ENCODE data around the gene FAM240A.
"Not testable (repeated sequence)": the region's sequence is repeated elsewhere in the genome, so short reads cannot be mapped to it uniquely, and the experiment has no call there.

The FAM240A gene

DNA sequence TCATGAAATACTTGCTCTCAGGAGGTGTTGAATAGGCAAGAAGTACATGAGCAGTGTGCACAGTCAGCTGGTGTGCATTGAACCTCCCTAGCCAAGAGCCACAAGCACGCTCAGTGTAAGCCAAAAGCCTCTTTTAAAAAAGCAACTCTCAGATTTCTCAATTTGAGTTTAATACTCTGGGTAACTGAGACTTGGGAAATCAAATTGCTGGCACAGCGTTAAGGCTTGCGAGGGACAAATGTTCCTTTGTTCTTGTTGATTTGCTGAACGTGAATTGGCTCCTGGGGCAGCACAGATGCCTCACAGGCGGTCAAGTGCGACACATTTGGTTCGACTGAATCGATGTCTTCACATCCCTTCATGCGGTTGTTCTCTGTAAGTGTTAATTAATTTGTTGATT is at the start of gene FAM240A:
Gene FAM240A, plus strand, starts transcription at position 202 of the 400 bp plus-strand sequence. Its CDS starts 159 bp downstream, at position 361.
- no peak for DNase-seq

DNA sequence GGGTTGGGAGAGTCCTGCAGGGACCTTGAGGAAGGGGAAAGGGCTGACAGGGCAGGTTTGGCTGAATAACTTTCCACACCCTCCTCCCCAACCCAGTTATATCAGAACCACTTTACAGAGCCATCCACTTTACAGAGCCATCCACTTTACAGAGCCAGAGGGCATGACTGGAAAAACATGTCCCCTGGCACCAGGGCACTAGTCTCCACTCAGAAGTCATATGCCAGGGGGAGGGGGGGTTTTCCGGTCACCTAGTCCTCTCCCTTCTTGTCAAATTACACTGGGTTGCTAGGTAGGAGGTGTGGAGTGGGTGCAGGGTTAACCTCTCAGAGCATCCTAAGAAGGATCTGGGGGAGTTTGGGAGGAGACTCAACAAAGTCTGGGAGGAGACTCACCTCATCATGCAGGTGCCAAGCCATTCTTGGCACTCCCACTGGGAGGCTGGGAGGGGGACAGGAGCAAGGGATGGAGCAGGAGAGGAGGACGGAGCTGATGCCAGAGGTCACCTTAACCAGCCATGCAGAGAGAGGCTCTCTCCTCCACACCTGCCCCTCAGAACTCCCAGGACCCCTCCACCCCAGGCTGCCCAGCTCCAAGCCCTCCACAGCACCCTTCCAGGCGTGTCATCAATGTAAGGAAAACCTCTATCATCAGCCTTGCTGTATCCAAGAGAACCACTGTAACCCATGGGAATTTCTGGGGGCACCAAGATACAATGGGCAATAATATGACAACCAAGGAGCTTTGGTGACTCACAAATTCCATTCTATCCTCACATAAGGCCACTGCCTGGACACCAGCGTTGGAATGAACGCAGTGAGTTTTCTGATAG is 47.9 kb upstream of the FAM240A start:
- no peak for DNase-seq

DNA sequence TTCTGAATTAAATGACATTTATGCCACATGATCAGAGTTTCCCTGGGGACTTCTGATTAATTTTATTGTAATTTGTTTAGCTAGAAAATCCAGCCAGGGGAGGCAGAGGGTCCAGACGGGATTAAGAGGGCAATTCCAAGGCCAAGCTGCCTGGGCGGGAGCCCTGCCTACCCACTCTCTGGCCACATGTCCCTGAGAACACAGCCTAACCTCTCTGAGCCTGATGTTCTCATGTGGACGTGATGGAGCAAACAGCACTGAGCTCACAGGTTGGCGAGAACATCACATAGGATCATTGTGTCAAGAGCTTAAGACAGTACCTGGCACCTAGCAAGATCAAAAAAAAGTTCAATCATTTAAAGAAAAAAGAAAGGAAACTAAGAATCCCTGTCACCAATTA is 47.2 kb upstream of the FAM240A start:
- DNase-seq = no peak

DNA sequence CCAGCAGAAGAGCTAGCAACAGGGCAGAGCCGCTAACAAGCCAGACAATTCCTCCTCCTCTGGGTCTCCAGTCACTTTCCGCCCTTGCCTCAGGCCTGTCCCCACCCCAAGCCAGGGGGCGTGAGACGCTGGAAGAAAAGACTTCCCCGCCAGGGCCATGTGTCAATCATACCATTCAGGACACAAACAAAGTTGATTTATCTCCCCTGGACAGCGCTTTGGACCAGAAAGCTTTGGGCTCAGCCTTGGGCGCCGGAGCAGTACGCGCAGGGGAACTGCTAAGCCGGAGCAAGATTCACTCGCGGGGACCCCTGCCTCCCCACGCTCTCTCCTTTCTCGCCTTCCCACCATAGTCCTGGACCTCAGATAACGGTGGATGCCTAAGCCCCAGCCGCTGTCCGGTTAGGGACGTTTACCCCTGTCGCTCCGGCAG is 46.7 kb upstream of the FAM240A start:
- no peak for DNase-seq

DNA sequence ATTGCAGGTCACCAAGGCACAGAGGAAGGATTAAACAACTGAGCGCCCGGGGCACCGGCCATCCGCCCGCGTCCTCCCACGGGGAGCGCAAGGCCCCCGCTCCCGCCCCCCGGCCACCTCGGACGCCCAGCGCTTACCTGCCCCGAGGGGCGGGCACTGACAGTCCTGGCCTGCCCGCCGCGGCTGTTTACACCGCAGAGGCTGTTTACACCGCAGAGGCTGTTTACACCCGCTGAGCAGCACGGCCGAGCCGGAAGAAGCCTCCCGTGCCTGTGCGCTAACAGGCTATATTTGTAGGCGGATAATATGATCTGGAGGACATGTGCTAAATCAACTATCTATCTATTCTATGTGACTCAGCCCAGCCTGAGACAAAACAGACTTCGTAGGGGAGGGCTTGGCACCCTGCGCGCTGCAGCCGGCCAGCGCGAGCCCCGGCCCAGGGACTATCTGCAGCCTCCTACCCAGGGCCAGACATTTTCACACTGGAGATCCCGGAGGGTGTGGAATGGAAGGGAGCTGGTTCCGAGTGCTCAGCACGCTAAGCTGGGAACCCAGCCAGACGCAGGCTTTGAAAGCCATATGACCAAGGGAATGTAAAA is 46.2 kb upstream of the FAM240A start, which contains the start of gene LRRC2:
Gene LRRC2, minus strand, starts transcription at position 263 of the 602 bp plus-strand sequence. CDS start 14,711 bp downstream, outside the sequence.
- DNase-seq = no peak

DNA sequence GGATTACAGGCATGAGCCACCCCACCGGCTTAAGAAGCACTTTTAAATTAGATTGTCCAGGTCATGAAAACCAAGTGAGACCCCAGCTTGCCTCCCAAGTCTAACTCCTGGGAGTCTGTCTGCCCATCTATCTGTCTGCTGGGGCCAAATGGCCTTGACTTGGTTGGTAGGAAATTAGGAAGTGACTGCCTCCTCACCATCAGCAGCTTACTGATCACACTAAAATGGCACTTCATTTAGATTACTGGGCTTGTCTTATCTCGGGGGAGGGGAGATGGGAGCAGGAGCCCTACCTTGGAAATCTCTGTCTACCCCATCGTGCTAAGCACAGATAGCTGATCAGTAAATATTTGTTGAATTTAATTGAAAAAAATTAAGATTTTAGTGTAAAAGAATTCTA is 40.6 kb upstream of the FAM240A start:
- DNase-seq = no peak

DNA sequence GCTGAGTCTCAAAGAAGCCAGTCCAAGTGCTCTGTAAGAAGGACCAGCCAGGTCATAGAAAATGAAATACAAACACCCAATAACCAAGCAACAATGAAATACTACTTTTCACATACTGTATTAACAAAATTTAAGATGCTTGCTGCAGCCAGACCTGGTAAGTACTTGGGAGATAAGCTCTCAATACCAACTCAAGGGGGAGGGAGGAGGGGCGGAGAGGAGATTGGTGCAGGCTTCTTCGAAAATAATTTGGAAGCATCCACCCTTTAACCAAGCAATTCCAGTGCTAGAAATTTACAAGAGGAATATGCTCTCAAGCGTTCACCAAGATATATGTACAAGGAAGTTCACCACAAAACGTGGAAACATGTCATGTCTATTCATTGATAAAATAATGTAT is 38.6 kb upstream of the FAM240A start:
- no peak for DNase-seq

DNA sequence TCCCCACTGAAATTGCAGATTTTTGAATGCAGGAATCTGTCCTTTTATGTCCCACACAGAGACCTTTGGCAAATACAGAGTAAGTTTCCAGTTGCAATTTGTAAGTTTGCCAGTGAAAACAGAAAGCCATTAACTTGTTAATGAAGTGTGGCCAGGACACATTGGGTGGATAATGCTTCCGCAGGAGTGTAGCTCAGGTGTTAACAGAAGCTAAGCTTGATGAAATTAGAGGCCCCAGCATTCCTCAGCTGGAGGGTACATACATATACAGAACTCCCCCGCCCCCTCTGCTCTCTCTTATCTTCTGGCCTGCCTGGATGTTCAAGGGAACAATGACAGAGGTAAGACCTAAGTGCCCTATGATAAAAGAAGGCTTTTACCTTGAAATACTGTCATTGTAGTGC is 38.1 kb upstream of the FAM240A start:
- DNase-seq = no peak

DNA sequence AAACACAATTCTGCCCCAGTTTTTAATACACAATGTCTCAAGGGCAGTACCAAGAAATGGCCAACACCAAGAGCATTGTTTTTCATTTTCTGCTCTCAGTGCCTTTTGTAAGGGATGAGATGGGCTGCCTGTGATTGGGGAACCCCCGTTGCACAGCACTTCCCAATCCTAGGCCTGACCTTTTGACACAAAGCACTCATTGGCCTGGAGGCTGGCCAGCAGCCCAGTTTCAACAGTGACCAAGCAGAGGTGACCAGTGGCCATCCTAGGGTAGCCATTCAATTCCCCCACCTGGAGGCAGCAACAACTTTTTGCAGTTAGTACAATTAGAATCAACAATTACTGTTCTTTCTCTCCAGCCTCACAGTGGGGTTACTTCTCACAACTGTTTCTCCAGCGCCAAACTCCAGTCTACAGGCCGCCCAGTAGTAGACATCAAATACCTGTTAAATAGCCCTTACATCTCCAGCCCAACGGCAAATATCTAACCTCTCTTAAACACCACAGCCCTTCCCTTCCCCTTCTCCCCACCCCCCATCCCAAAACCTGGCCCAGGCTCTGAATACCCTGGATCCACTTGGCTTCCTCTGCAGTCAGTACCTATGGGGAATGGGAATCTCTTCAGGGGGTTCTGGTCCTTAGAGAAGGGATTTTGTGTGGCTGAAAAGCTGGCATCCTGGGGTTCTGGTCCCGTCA is 37.3 kb upstream of the FAM240A start:
- no peak for DNase-seq

DNA sequence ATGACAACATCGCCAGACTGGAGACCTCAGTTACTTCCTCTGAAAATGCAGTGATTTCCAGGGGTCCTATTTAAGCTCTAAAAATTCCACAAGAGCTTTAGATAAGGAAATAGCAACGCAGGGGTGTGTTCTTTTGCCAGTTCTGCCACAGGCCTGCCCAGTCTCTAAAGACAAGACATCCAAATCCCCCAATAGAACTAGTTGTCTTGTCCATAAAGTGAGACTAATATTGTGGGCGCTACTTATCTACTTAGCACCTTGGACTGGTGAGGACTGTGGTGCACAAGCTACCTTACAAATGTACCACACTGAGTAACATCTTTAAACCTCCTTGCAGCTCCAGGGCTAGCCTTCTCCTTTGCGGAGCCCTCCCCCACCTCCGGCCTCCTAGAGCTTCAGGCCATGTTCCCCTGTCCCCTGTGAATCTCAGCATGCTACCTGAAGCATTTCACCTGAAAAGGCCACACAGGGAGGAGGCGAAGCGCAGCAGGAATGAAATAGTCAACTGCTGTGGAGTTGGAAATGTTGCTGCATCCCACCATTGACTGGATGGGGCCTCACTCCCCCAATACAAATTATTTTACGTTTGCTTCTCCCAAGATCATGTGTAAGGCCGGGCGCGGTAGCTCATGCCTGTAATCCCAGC is 36.6 kb upstream of the FAM240A start:
- no peak for DNase-seq

DNA sequence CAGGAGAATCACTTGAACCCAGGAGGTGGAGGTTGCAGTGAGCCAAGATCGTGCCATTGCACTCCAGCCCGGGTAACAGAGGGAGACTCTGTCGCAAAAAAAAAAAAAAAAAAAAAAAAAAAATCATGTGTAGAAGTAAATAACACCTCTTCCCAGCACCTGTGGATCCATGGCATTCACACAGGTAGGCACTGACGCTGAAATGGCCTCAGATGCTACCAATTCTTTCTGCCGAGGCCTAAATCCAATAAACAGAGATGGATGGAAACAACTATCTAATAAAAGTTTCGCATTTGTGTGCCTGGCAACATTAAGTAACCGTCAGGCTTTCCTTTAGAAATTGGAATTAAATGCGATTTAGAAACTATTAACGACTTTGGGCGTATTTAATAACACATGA is 35.9 kb upstream of the FAM240A start:
- no peak for DNase-seq

DNA sequence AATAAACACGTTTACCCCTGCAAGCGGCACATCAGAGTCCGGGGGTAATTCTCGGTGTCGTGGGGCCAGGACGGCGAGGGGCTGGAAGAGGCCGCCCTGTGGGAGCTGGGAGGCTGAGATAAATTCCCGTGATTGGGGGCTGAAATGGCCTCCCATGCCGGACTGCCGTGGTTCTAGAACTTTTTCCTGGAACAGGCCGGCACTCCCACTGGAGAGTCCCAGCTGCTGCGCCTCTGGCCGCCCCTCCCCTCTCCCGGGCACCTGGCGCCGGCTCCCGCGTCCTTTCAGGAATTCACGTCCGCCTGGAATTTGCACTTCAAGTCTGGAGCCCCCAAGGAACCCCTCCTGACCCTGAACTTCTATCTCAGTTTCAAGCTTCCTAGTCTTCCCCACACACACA is 35.4 kb upstream of the FAM240A start:
- DNase-seq = no peak

DNA sequence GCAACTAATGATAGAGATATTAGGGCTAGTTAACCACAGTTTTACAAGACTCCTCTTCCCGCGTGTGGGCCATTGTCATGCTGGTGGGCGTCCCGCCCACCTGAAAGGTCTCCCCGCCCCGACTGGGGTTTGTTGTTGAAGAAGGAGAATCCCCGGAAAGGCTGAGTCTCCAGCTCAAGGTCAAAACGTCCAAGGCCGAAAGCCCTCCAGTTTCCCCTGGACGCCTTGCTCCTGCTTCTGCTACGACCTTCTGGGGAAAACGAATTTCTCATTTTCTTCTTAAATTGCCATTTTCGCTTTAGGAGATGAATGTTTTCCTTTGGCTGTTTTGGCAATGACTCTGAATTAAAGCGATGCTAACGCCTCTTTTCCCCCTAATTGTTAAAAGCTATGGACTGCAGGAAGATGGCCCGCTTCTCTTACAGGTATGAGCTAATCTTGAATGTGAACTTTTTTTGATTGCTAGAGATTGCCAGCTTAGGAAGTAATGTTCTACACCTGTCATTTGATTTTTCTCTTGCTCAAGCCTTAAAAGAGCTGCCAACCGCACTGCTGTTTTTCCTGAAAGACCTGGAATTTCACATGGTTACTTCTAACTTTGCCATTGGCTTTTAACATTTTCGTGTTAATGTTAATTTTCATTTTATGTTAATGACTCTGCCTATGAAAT is 34.6 kb upstream of the FAM240A start:
- not testable (repeated sequence) for DNase-seq

DNA sequence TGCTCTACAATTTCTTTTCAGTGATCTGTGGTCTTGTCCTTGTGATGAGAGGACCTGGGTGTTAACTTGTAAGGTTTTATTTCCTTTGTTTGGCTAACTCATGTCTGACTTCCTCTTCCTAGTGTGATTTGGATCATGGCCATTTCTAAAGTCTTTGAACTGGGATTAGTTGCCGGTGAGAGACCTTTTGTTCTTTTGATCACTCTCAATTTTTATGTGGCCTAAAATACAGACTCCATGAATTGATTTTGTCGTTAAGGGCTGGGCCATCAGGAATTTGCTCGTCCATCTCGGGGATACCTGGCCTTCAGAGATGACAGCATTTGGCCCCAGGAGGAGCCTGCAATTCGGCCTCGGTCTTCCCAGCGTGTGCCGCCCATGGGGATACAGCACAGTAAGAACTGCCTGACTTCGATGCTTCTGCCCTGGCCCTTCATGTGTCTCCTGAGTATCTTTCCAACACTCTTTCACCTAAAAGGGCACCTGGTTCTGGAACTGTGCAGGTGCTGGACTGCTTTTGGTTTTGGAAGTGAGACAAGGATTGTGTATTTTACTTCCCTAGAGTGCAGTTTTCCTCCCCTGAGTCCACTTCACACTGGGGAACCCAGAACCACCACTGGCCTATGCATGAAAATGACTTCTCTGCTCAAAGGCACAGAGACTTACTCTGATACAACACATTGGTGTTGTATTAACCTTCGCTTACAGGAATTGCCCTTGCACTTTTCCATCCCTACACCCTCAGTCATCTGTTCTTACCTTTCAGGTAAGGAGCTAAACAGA is 33.2 kb upstream of the FAM240A start:
- peak; percentile 40 for DNase-seq

DNA sequence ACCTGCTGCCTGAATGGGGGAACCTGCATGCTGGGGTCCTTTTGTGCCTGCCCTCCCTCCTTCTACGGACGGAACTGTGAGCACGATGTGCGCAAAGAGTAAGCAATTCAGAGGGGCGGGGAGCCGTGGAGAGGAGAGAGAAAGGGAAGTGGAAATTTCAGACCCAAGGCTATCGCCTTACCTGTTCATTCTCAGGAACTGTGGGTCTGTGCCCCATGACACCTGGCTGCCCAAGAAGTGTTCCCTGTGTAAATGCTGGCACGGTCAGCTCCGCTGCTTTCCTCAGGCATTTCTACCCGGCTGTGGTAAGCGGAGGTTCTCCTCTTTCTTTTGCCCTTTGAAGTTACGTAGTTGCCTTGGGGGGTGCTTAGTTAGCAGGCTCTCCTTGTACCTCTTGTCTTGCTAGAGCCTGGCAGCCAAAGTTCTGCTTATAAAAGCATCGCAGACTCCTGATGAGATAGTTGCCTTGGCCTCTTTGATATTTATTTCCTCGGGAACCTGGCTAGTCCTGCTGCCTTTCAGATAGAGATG is 32.5 kb upstream of the FAM240A start:
- no peak for DNase-seq

DNA sequence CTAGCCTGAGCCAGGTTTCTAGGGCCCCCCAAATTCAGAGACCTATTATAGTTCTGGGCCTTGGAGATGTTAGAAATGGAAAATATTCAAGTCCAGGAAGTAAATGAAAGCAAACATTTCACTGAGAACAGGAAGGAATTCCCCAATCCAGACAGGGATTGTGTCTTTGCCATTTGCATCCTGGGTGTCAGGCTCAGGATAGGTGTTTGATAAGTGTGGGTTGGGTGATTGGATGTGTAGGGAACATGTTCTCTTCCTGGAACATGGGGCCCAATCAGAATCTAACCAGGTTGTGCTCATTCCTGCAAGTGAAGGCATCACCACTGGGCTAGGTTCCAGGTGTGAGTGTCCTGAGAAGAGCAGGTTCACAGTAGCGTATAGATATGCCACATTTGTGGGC is 31.6 kb upstream of the FAM240A start:
- no peak for DNase-seq

DNA sequence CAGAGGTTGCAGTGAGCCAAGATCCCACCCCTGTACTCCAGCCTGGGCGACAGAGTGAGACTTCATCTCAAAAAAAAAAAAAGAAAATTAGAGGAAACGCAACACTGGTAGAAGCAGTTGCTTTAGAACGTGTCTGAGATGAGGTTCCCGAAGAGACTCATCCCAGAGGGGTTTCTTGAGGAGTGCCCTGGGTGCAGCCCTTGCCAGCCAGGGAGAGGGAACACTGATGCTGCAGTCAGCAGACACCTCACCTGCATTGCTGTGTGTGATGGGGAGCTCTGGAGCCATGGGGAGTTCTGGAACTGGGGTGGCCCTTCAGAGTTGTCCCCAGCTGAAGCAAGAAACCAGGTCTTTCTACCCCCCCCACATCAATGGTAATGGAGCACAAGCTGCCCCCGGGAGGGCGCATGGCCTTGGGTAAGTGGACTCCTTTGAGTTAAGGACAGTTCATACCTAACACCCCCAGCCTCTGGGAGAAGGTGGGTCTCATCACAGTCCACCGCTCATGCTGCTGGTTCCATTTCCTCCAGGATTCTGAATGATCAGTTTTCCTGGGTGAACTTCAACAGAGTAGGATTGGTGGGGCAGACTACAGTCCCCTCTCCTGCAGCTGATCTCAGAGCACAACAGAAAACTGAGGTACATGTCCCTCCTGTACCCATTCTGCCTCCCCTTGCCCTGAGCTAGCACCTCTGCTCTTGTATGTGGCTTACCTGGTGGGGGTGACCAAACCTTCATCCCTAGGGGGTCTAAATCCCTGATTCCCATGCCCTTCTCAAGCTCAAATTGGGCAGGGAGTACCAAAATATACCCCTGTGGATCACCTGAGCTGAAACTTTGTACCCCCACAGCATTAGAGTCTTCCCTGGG is 27.5 kb upstream of the FAM240A start:
- no peak for DNase-seq

DNA sequence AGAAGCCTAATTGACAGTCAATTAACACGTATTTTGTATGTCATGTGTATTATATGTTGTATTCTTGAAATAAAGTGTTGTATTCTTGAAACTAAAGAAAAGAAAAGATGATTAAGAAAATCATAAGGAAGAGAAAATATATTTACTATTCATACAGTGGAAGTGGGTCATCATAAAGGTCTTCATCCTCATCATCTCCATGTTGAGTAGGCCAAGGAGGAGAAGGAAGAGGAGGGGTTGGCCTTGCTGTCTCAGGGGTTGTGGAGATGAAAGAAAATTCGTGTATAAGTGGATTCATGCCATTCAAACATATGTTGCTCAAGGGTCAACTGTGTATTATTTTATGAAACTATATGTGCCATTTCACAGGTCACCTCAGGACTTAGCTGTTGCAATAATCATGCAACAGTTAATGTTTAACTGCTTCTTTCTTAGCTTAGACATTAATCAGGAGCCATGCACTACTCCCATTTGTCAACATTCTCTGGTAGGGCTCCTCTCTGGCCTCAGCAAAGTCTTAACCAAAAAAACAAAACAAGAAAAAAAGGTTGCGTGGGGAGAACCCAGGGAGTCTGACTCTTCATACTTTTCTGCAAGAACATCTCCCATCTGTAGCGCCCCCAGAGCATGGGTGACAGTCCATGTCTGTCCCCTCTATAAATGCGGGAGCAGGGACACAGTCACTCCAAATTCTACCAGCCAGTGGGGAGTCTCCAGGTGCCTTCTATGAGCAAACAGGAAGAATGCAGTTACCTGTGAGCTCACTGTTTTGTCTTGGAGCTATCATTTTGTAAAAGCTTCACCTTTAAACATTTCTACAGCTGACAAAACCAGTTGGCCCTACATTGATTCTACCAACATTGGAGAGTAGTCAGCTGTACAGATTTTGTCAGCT is 26.3 kb upstream of the FAM240A start:
- DNase-seq = no peak

DNA sequence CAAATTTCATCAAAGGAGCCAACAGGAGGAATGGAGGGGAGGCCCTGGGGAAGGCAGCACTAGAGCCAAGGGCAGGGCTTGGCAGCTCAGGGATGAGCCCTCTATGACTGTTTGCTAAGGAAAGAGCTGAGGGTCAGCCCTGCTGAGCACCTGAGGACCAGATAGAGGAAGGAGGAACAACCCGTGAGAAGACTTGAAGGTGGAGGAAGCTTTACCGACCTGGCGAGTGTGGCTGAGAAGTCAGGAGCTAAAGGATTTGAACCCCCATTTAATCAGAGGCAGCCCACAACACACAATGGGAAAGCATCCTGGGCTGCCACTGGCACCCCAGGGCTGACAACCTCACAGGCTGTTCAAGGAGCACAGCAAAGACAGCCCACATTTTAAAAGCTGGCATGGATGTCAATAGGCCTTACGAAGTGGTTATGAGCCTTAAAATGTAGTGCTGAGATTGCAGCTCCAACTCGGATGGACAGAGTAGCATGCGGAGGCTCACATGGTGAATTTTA is 25.5 kb upstream of the FAM240A start:
- no peak for DNase-seq
